Karpas-422 (cell line): ENCODE data around the gene DENND2A. TPM values are rescaled to one million over a fixed set of nuclear protein-coding genes. Genes with fewer than 3 reads are reported as not detected.
"Not testable (repeated sequence)": the region's sequence is repeated elsewhere in the genome, so short reads cannot be mapped to it uniquely, and the experiment has no call there.

Source experiments
- DNase-seq: peaks from one replicate; pipeline ENCODE4 v3.0.0-alpha.2; 2015
- H2AFZ ChIP-seq: fragments of 200-600 bp; sonication (generic); 2 replicates; pipeline ENCODE4 v1.6.1; 2014; ENCODE audit warnings: antibody characterized with exemption, low read length, mixed read lengths
- H3K27ac ChIP-seq: fragments of 200-600 bp; sonication (generic); 2 replicates; pipeline ENCODE4 v1.5.1; 2014; ENCODE audit warnings: mild to moderate bottlenecking, low read length, moderate library complexity
- H3K27me3 ChIP-seq: fragments of 200-600 bp; sonication (generic); 2 replicates; pipeline ENCODE4 v1.6.1; 2014; ENCODE audit warnings: low read length, mixed read lengths
- H3K36me3 ChIP-seq: fragments of 200-600 bp; sonication (generic); 2 replicates; pipeline ENCODE4 v1.6.1; 2014; ENCODE audit warnings: low read length, mixed read lengths; ENCODE audit not compliant: insufficient read depth
- H3K4me1 ChIP-seq: fragments of 200-600 bp; sonication (generic); 2 replicates; pipeline ENCODE4 v1.6.1; 2014; ENCODE audit warnings: mild to moderate bottlenecking, low read length, mixed read lengths
- H3K4me2 ChIP-seq: fragments of 200-600 bp; sonication (generic); 2 replicates; pipeline ENCODE4 v1.6.1; 2014; ENCODE audit warnings: low read length, low read depth, mild to moderate bottlenecking; ENCODE audit not compliant: poor library complexity, severe bottlenecking
- H3K4me3 ChIP-seq: fragments of 200-600 bp; sonication (generic); 2 replicates; pipeline ENCODE4 v1.5.1; 2014; ENCODE audit warnings: mild to moderate bottlenecking, antibody characterized with exemption, low read length, mixed read lengths
- H3K79me2 ChIP-seq: fragments of 200-600 bp; sonication (generic); 2 replicates; pipeline ENCODE4 v1.6.1; 2014; ENCODE audit warnings: mild to moderate bottlenecking, low read length, mixed read lengths
- H3K9ac ChIP-seq: fragments of 200-600 bp; sonication (generic); 2 replicates; pipeline ENCODE4 v1.6.0; 2014; ENCODE audit warnings: low read length
- H3K9me2 ChIP-seq: fragments of 200-600 bp; sonication (generic), shearing (Covaris generic); replicated peaks from 2 replicates; pipeline ENCODE4 v1.6.0; 2014; ENCODE audit warnings: mild to moderate bottlenecking, low read length, moderate library complexity; ENCODE audit not compliant: insufficient read depth
- H3K9me3 ChIP-seq: fragments of 300-700, 200-600 bp; sonication (generic); 2 replicates; pipeline ENCODE4 v1.6.1; 2014; ENCODE audit warnings: low read length, mixed read lengths
- H4K20me1 ChIP-seq: fragments of 200-600 bp; sonication (generic); 2 replicates; pipeline ENCODE4 v1.6.1; 2014; ENCODE audit warnings: mild to moderate bottlenecking, antibody characterized with exemption, low read length, low read depth; ENCODE audit not compliant: insufficient read depth
- total RNA-seq: library from RNA; depleted of rRNA; stranded (reverse); fragments of >200 nt; shearing (Covaris generic); gene quantifications from 2 replicates; pipeline ENCODE4 v1.2.3, GENCODE V29; 2014; ENCODE audit warnings: low replicate concordance

DENND2A gene
- total RNA-seq, 1 experiment from 2014 or later: not detected

- H3K27me3 ChIP-seq, H3K4me2 ChIP-seq, H3K27ac ChIP-seq, H3K9ac ChIP-seq, H3K4me1 ChIP-seq, DNase-seq, H3K9me2 ChIP-seq, H3K9me3 ChIP-seq, H3K36me3 ChIP-seq, H3K79me2 ChIP-seq, H3K4me3 ChIP-seq, H4K20me1 ChIP-seq, H2AFZ ChIP-seq: not testable (repeated sequence)
Observed at GRCh38 chr7:140529428-140529827, 111.2 kb downstream of the DENND2A start.

DNA sequence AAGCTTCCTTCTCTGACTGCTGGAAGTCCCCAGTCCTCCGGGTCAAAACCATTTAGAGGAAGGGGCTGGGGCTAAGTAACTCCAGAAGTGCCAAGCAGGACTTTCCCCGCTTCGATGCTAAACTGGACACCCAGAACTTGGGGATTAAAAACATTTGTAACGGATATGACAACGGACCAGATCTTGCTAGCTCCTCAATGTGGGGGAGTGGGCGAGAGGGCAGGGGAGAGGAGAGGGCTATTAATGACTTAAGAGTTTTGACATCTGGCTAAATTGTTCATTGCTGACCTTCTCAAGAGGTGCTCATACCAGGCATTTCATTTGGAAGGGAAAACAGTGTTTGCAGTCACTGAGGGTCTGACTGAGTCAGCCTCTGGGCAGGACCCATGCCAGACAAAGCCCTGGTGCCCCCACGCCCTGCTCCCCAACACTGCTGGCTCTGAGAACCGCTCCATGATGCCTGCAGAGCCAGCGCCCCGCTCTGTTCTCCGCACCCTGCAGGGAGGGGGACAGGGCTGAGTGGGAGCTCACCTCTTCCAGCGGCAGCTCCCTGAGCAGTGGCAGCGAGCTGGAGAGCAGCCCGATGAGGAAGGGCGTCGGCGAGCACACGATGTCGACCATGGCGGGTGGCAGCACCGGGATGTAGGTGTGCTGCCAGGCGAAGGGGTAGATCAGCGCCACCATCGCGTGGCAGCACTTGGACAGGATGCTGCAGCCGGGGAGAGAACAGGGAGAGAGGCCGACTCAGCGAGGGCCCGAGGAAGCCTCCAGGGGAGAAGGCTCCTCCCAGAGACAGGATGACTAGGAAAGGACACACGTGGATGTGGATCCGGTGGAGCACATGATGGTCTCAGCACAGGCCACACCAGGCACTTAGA lies 113.6 kb downstream of the DENND2A start:
- no peaks in the 10 kb centered on the region for H4K20me1 ChIP-seq
- no peak overlapping the region for H3K4me2 ChIP-seq
- H3K9me3 ChIP-seq: no peaks in the 10 kb centered on the region
- no peak overlapping the region for H3K4me3 ChIP-seq
- H3K9ac ChIP-seq: no peak overlapping the region
- H3K36me3 ChIP-seq: no peaks in the 10 kb centered on the region
- no peak for DNase-seq
- H3K79me2 ChIP-seq: no peaks in the 10 kb centered on the region
- no peaks in the 10 kb centered on the region for H3K9me2 ChIP-seq
- H2AFZ ChIP-seq: no peak overlapping the region
- no peak overlapping the region for H3K27ac ChIP-seq
- H3K4me1 ChIP-seq: no peaks in the 10 kb centered on the region
- no peaks in the 10 kb centered on the region for H3K27me3 ChIP-seq

- no peaks in the 10 kb centered on the region for H3K4me1 ChIP-seq
- no peak overlapping the region for H3K4me3 ChIP-seq
- DNase-seq: no peak
- H2AFZ ChIP-seq: no peak overlapping the region
- no peak overlapping the region for H3K9ac ChIP-seq
- no peaks in the 10 kb centered on the region for H3K9me2 ChIP-seq
- no peaks in the 10 kb centered on the region for H4K20me1 ChIP-seq
- no peaks in the 10 kb centered on the region for H3K79me2 ChIP-seq
- no peaks in the 10 kb centered on the region for H3K36me3 ChIP-seq
- no peak overlapping the region for H3K27ac ChIP-seq
- no peaks in the 10 kb centered on the region for H3K27me3 ChIP-seq
- H3K4me2 ChIP-seq: no peak overlapping the region
- H3K9me3 ChIP-seq: no peaks in the 10 kb centered on the region
Observed at GRCh38 chr7:140526214-140526613, 114.4 kb downstream of the DENND2A start.

DNA sequence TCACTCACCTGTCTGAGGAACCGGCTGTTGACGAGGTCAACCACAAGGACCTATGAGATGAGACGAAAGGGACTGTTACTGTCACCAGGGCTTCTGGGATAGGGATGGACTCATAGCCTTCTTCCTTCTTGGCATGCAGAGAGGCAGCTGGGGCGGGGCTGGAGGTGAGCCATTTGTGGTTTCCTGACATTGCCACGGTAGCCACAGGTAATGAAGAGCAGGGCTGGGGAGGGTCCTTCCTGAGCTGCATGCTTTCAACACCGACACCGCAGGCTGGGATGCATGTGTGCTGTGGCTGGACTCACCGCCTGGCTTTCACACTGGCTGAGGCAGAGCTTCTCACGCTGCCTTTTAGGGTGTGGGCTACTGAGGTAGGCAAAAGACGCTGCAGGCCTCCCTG lies 114.9 kb downstream of the DENND2A start:
- no peaks in the 10 kb centered on the region for H3K4me1 ChIP-seq
- H3K4me2 ChIP-seq: no peak overlapping the region
- no peaks in the 10 kb centered on the region for H3K79me2 ChIP-seq
- H3K27me3 ChIP-seq: no peaks in the 10 kb centered on the region
- no peaks in the 10 kb centered on the region for H4K20me1 ChIP-seq
- no peaks in the 10 kb centered on the region for H3K9me2 ChIP-seq
- H2AFZ ChIP-seq: no peak overlapping the region
- no peaks in the 10 kb centered on the region for H3K36me3 ChIP-seq
- no peak for DNase-seq
- H3K9me3 ChIP-seq: no peaks in the 10 kb centered on the region
- H3K4me3 ChIP-seq: no peak overlapping the region
- no peak overlapping the region for H3K27ac ChIP-seq
- no peak overlapping the region for H3K9ac ChIP-seq

- H3K36me3 ChIP-seq: no peaks in the 10 kb centered on the region
- no peak for DNase-seq
- no peaks in the 10 kb centered on the region for H3K9me2 ChIP-seq
- H3K9ac ChIP-seq: no peak overlapping the region
- H3K4me1 ChIP-seq: no peaks in the 10 kb centered on the region
- H3K4me3 ChIP-seq: no peak overlapping the region
- no peaks in the 10 kb centered on the region for H3K27me3 ChIP-seq
- H3K4me2 ChIP-seq: no peak overlapping the region
- H3K9me3 ChIP-seq: no peaks in the 10 kb centered on the region
- no peaks in the 10 kb centered on the region for H4K20me1 ChIP-seq
- no peak overlapping the region for H3K27ac ChIP-seq
- no peaks in the 10 kb centered on the region for H3K79me2 ChIP-seq
- no peak overlapping the region for H2AFZ ChIP-seq
Observed at GRCh38 chr7:140521421-140521820, 119.2 kb downstream of the DENND2A start.

DNA sequence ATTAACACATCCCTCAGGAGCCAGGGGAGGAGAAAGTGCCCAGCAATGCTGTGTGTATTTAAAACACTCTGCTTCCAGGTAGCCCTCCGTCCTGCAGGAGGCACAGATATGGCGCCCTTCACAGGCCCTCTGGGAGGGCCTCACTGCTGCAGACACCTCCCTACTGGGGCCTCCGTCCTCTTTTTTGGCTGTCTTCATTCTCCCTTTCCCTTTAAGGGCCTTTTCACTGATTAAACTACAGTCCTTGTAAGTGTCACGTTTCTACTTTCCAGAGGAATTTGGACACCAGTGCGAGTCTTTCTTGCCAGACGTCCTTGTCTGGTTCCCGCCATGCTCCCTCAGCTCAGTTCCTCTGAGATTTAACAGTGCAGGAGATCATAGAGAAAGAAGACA lies 121.6 kb downstream of the DENND2A start:
- no peak overlapping the region for H2AFZ ChIP-seq
- H3K27ac ChIP-seq: no peak overlapping the region
- H3K4me1 ChIP-seq: no peaks in the 10 kb centered on the region
- no peaks in the 10 kb centered on the region for H3K79me2 ChIP-seq
- no peaks in the 10 kb centered on the region for H3K9me2 ChIP-seq
- no peaks in the 10 kb centered on the region for H3K9me3 ChIP-seq
- no peak overlapping the region for H3K4me2 ChIP-seq
- no peak overlapping the region for H3K4me3 ChIP-seq
- no peaks in the 10 kb centered on the region for H4K20me1 ChIP-seq
- no peaks in the 10 kb centered on the region for H3K27me3 ChIP-seq
- no peak for DNase-seq
- H3K9ac ChIP-seq: no peak overlapping the region
- no peaks in the 10 kb centered on the region for H3K36me3 ChIP-seq

GRCh38 chr7:140518370-140519006 lies 122.1 kb downstream of the DENND2A start:
- Histone ChIP-seq H3K9me2 (no peaks in the 10 kb centered on the region), H2AFZ (no peak overlapping the region)

GRCh38 chr7:140517546-140518369 lies 122.9 kb downstream of the DENND2A start:
- Histone ChIP-seq H3K9me3 (no peaks in the 10 kb centered on the region), H3K36me3 (no peaks in the 10 kb centered on the region), H3K79me2 (no peaks in the 10 kb centered on the region), H3K4me1 (no peaks in the 10 kb centered on the region), H3K27ac (no peak overlapping the region), H3K27me3 (no peaks in the 10 kb centered on the region), H4K20me1 (no peaks in the 10 kb centered on the region), H3K9me2 (no peaks in the 10 kb centered on the region), H3K4me3 (no peak overlapping the region), H3K9ac (no peak overlapping the region), H3K4me2 (no peak overlapping the region), H2AFZ (no peak overlapping the region)
- peak; percentile 84 for DNase-seq

More at GRCh38 chr7:140518370-140519006, 122.1 kb downstream of the DENND2A start:
- no peak overlapping the region for H3K27ac ChIP-seq
- H3K27me3 ChIP-seq: no peaks in the 10 kb centered on the region
- H3K4me2 ChIP-seq: no peak overlapping the region
- H3K9me3 ChIP-seq: no peaks in the 10 kb centered on the region
- H3K36me3 ChIP-seq: no peaks in the 10 kb centered on the region
- H3K4me1 ChIP-seq: no peaks in the 10 kb centered on the region
- H3K4me3 ChIP-seq: no peak overlapping the region
- no peaks in the 10 kb centered on the region for H3K79me2 ChIP-seq
- no peak overlapping the region for H3K9ac ChIP-seq
- DNase-seq: no peak
- no peaks in the 10 kb centered on the region for H4K20me1 ChIP-seq
